CD4-positive, alpha-beta memory T cell (primary cell): ENCODE measurements around the gene PLXNA4. TPM values are rescaled to one million over a fixed set of nuclear protein-coding genes. Genes with fewer than 3 reads are reported as not detected.

Experiments used
- CTCF ChIA-PET: fragments of 350-600 bp; sonication (Branson Sonifier 250); formaldehyde crosslinking; loops from one replicate; lab custom pipeline; 2021; ENCODE audit warnings: inconsistent platforms; ENCODE audit not compliant: partially characterized antibody; lab: Charles Lee
- POLR2A ChIA-PET: fragments of 350-600 bp; sonication (Branson Sonifier 250); formaldehyde crosslinking; loops from one replicate; lab custom pipeline; 2021; ENCODE audit not compliant: partially characterized antibody; lab: Charles Lee
- DNase-seq, 5 donors: peaks; one replicate each; pipeline versions ENCODE4 v3.0.0 to v3.0.0-alpha.2; 2020 to 2022; ENCODE audit warnings: mixed read lengths in 1 of 5
- H3K27ac ChIP-seq: one replicate; pipeline ENCODE4 v1.7.0; 2013; ENCODE audit warnings: low read depth, low read length
- H3K27me3 ChIP-seq: 2 replicates; pipeline ENCODE4 v1.7.0; 2013; ENCODE audit warnings: mild to moderate bottlenecking, low read length, moderate library complexity; ENCODE audit not compliant: insufficient read depth
- H3K36me3 ChIP-seq: 2 replicates; pipeline ENCODE4 v1.7.0; 2013; ENCODE audit warnings: mild to moderate bottlenecking, low read length, moderate library complexity; ENCODE audit not compliant: insufficient read depth
- H3K4me1 ChIP-seq: 2 replicates; pipeline ENCODE4 v1.7.0; 2013; ENCODE audit warnings: mild to moderate bottlenecking, low read length, moderate library complexity; ENCODE audit not compliant: insufficient read depth
- H3K4me3 ChIP-seq, 2 donors: one replicate each; pipeline ENCODE4 v1.7.0; 2013; ENCODE audit warnings: low read length in 2 of 2, mild to moderate bottlenecking in 1 of 2
- H3K9me3 ChIP-seq, 2 donors: one replicate each; pipeline ENCODE4 v1.7.0; 2013; ENCODE audit warnings: low read length in 2 of 2, control low read depth in 1 of 2; ENCODE audit not compliant: control insufficient read depth in 1 of 2
- H3K27ac Mint-ChIP-seq, 7 donors: one replicate each; pipeline ENCODE4 v1.8.0; 2020 to 2021; ENCODE audit warnings: mixed read lengths in 7 of 7, mild to moderate bottlenecking in 6 of 7, inconsistent platforms in 3 of 7, moderate library complexity in 3 of 7
- H3K27me3 Mint-ChIP-seq, 2 donors: one replicate each; pipeline ENCODE4 v1.8.0; 2020 to 2021; ENCODE audit warnings: mixed read lengths in 2 of 2
- H3K36me3 Mint-ChIP-seq, 2 donors: one replicate each; pipeline ENCODE4 v1.8.0; 2020 to 2021; ENCODE audit warnings: mixed read lengths in 2 of 2, inconsistent platforms in 1 of 2, mild to moderate bottlenecking in 1 of 2
- H3K4me1 Mint-ChIP-seq, 4 donors: one replicate each; pipeline ENCODE4 v1.8.0; 2020 to 2021; ENCODE audit warnings: mixed read lengths in 4 of 4, mild to moderate bottlenecking in 1 of 4
- H3K4me3 Mint-ChIP-seq, 8 donors: one replicate each; pipeline ENCODE4 v1.8.0; 2020 to 2021; ENCODE audit warnings: mixed read lengths in 8 of 8, mild to moderate bottlenecking in 7 of 8, moderate library complexity in 6 of 8, inconsistent platforms in 3 of 8
- H3K9me3 Mint-ChIP-seq, 8 donors: one replicate each; pipeline ENCODE4 v1.8.0; 2020 to 2021; ENCODE audit warnings: mixed read lengths in 8 of 8, mild to moderate bottlenecking in 5 of 8, inconsistent platforms in 3 of 8, moderate library complexity in 1 of 8
- intact Hi-C: fragments of 100-400 bp; cut with micrococcal nuclease; formaldehyde crosslinking; loops from one replicate; pipeline ENCODE4 v1.15.1; 2023
- polyA plus RNA-seq, 2 donors: library from polyadenylated mRNA; unstranded; fragments of 300-500 nt; fragmentation: Illumina TruSeq; gene quantifications; one replicate each; pipeline ENCODE4 v1.2.3, GENCODE V29; 2021
- total RNA-seq, 2 experiments: library from RNA; stranded (reverse); gene quantifications; one replicate each; pipeline ENCODE4 v1.2.3, GENCODE V29; 2021

PLXNA4 gene
- total and polyA plus RNA-seq, 4 experiments from 2014 or later = 0.06 to 0.94 (median 0.58) TPM

DNA sequence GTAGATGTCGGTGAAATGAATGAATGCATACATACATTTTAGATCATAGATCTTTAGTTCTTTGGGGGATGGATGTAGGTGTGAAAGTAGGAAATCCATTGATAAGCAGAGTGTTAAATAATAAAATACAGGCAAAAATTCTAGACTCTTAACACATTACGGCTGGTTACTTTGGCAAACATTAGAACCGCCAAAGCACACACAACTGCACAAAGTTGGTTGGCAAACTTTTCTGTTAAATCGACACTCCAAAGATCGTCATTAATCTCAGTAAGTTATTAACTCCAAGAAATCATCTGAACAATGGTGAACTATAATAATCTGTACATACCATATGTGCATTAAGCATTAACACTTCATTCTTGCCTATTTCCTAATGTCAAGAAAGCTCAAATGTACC, 231.2 kb downstream of the PLXNA4 start:
- no peaks in the 10 kb centered on the region for H3K9me3 ChIP-seq
- H3K4me3 ChIP-seq = no peak overlapping the region
- no peak overlapping the region for H3K27ac ChIP-seq
- no peaks in the 10 kb centered on the region for H3K9me3 Mint-ChIP-seq
- ChIA-PET POLR2A (no interaction called here), CTCF (no interaction called here)
- peaks cover 9 to 25% of the 10 kb centered on the region in 2 donors for H3K27me3 Mint-ChIP-seq
- intact Hi-C loops = no loop called here
- no peaks in the 10 kb centered on the region for H3K4me1 ChIP-seq
- H3K4me1 Mint-ChIP-seq = no peaks in the 10 kb centered on the region
- no peaks in the 10 kb centered on the region for H3K36me3 Mint-ChIP-seq
- H3K27ac Mint-ChIP-seq = no peak overlapping the region
- no peak overlapping the region for H3K4me3 Mint-ChIP-seq
- DNase-seq = no peak
- H3K27me3 ChIP-seq = no peaks in the 10 kb centered on the region
- H3K36me3 ChIP-seq = no peaks in the 10 kb centered on the region

DNA sequence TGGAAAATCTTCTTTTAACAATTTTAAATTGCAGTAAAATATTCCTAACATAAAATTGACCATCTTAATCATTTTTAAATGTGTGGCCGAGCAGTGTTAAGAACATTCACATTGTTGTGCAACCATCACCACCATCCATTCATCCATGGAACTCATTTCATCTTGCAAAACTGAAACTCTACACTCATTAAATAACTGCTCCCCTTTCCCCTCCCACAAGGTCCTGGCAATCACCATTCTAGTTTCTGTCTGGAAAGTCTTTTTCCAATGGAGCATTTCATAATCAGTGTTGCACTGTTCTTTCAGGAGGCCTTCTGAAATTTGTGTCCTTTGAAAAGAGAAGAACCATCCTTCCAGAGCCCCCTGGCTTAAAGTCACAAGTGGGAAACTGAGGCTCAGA, 233.1 kb downstream of the PLXNA4 start:
- no peaks in the 10 kb centered on the region for H3K27me3 ChIP-seq
- ChIA-PET POLR2A (no interaction called here), CTCF (interaction anchor here (0.7 kb wide), 1 partner anchor 82 kb away, joined by 3 read pairs; no protein-coding TSS in a partner anchor)
- H3K36me3 Mint-ChIP-seq = no peaks in the 10 kb centered on the region
- no peak for DNase-seq
- no peak overlapping the region for H3K27ac Mint-ChIP-seq
- no peaks in the 10 kb centered on the region for H3K4me1 Mint-ChIP-seq
- H3K36me3 ChIP-seq = no peaks in the 10 kb centered on the region
- peaks cover 9 to 21% of the 10 kb centered on the region in 2 donors for H3K27me3 Mint-ChIP-seq
- H3K4me3 ChIP-seq = no peak overlapping the region
- no peaks in the 10 kb centered on the region for H3K9me3 ChIP-seq
- no peaks in the 10 kb centered on the region for H3K4me1 ChIP-seq
- intact Hi-C loops = no loop called here
- H3K9me3 Mint-ChIP-seq = no peaks in the 10 kb centered on the region
- no peak overlapping the region for H3K27ac ChIP-seq
- H3K4me3 Mint-ChIP-seq = no peak overlapping the region

DNA sequence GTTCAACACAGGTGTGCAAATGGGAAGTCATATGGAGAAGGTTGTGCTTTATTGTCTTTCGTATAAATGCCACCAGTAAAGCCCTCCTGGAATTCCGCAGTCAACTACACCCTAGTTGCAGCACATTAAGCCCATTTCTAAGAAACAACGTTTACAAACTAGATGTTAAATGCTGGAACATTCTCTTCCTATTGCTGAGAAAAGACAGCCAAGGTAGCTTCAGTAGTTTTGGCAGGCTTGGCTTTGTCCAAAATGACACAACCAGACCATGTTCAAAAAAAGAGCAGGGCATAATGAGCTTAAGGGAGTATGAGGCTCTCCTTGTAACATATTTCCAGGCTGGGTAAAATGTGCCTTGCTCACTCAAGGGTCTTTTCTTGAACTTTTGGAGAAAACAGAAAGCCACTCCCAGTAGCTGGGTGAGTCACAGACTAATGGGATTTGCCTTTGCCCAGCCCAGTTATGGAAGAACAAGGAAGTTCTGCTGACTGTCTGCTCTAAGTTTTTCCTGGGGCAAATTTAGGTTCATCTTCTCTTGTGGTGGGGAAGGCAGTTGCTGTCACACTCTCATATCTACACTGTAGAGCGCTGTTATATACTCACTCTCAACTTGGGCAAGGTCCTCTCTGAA, 238.7 kb downstream of the PLXNA4 start:
- H3K9me3 ChIP-seq = no peaks in the 10 kb centered on the region
- CTCF ChIA-PET = no interaction called here
- no peaks in the 10 kb centered on the region for H3K27me3 ChIP-seq
- POLR2A ChIA-PET = no interaction called here
- H3K36me3 ChIP-seq = no peaks in the 10 kb centered on the region
- Mint-ChIP-seq H3K9me3 (no peaks in the 10 kb centered on the region), H3K27ac (peak overlapping the region in 1 of 7 donors; percentile 38), H3K4me3 (no peak overlapping the region), H3K4me1 (no peaks in the 10 kb centered on the region), H3K36me3 (no peaks in the 10 kb centered on the region), H3K27me3 (peaks cover 2 to 4% of the 10 kb centered on the region in 2 donors)
- no peak overlapping the region for H3K27ac ChIP-seq
- no peaks in the 10 kb centered on the region for H3K4me1 ChIP-seq
- DNase-seq = no peak
- no peak overlapping the region for H3K4me3 ChIP-seq
- intact Hi-C loops = no loop called here

DNA sequence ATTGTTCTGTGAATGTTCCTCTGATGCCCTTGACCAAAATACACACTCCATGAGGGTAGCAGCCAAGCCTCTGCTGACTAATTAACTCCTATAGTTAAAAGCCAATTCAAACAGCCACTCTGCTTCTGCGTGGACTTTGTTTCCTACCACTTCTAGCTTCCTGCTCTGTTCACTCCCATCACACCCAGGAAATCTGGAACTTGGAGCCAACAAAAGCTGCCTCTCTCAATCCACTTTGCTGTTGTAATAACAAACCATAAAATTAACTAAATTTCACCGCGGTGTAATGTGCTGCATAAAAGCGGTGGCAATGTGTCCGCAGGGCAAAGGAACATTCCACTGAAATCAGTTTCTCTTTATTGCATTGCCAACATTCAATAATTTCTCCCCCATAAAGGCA, 239.5 kb downstream of the PLXNA4 start:
- H3K27ac ChIP-seq = no peak overlapping the region
- Mint-ChIP-seq H3K4me1 (no peaks in the 10 kb centered on the region), H3K27me3 (peaks cover 2 to 6% of the 10 kb centered on the region in 2 donors), H3K27ac (no peak overlapping the region), H3K9me3 (no peaks in the 10 kb centered on the region), H3K4me3 (no peak overlapping the region), H3K36me3 (no peaks in the 10 kb centered on the region)
- H3K9me3 ChIP-seq = no peaks in the 10 kb centered on the region
- ChIA-PET CTCF (no interaction called here), POLR2A (no interaction called here)
- H3K36me3 ChIP-seq = no peaks in the 10 kb centered on the region
- no peak for DNase-seq
- H3K27me3 ChIP-seq = no peaks in the 10 kb centered on the region
- intact Hi-C loops = no loop called here
- no peak overlapping the region for H3K4me3 ChIP-seq
- no peaks in the 10 kb centered on the region for H3K4me1 ChIP-seq

DNA sequence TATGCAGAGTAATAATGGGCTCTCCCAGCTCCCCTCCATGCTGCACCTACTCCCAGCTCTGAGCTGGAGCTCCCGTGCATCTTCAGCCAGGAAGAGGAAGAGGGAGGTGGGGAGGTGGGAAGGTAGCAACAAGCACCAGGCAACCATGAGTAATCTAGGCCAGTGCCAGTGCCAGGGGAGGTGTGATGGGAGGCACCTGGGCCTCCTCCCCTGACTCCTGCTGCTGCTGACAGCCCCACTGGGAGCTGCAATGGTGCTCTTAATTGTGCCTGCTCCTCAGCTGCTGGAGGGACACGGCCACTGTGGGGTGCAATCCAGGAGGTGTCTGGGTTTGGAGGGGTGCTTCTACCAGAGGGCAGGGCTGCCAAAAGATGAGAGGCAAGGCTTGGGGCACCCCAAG, 243.0 kb downstream of the PLXNA4 start:
- Histone ChIP-seq H3K27ac (no peak overlapping the region), H3K4me1 (no peaks in the 10 kb centered on the region), H3K9me3 (no peaks in the 10 kb centered on the region), H3K36me3 (no peaks in the 10 kb centered on the region), H3K27me3 (no peaks in the 10 kb centered on the region), H3K4me3 (no peak overlapping the region)
- Mint-ChIP-seq H3K4me1 (no peaks in the 10 kb centered on the region), H3K9me3 (no peaks in the 10 kb centered on the region), H3K27me3 (peaks cover 0 to 10% of the 10 kb centered on the region in 2 donors), H3K27ac (no peak overlapping the region), H3K4me3 (no peak overlapping the region), H3K36me3 (no peaks in the 10 kb centered on the region)
- intact Hi-C loops = no loop called here
- CTCF ChIA-PET = no interaction called here
- no peak for DNase-seq
- POLR2A ChIA-PET = no interaction called here

DNA sequence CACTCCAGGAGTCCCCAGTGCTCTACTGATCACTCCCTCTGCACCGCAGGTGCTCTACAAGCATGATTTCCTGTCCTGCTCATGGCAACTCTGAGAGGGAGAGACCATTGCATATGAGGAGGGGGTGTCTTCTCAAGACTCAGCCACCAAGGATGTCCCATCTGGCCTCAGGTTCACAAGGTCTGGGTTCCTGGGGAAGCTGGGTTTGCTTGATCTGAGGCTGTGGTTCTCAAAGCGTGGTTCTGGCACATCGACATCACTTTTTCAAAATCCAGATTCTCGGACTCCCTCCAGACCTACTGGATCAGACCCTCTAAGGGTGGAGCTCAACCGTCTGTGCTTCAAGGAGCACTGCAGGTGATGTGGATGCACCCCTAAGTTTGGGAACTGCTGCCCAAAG, 247.5 kb downstream of the PLXNA4 start:
- H3K9me3 ChIP-seq = no peaks in the 10 kb centered on the region
- no peaks in the 10 kb centered on the region for H3K36me3 Mint-ChIP-seq
- DNase-seq = no peak
- intact Hi-C loops = no loop called here
- H3K27ac Mint-ChIP-seq = no peak overlapping the region
- H3K27ac ChIP-seq = no peak overlapping the region
- H3K4me1 Mint-ChIP-seq = no peaks in the 10 kb centered on the region
- peaks cover 0 to 17% of the 10 kb centered on the region in 2 donors for H3K27me3 Mint-ChIP-seq
- H3K36me3 ChIP-seq = no peaks in the 10 kb centered on the region
- ChIA-PET POLR2A (no interaction called here), CTCF (interaction anchor here (1.1 to 2.8 kb wide), 2 partner anchors 8 to 10 kb away, joined by 3 to 14 read pairs; no protein-coding TSS in a partner anchor)
- H3K27me3 ChIP-seq = no peaks in the 10 kb centered on the region
- no peaks in the 10 kb centered on the region for H3K9me3 Mint-ChIP-seq
- no peaks in the 10 kb centered on the region for H3K4me1 ChIP-seq
- H3K4me3 Mint-ChIP-seq = no peak overlapping the region
- H3K4me3 ChIP-seq = no peak overlapping the region

DNA sequence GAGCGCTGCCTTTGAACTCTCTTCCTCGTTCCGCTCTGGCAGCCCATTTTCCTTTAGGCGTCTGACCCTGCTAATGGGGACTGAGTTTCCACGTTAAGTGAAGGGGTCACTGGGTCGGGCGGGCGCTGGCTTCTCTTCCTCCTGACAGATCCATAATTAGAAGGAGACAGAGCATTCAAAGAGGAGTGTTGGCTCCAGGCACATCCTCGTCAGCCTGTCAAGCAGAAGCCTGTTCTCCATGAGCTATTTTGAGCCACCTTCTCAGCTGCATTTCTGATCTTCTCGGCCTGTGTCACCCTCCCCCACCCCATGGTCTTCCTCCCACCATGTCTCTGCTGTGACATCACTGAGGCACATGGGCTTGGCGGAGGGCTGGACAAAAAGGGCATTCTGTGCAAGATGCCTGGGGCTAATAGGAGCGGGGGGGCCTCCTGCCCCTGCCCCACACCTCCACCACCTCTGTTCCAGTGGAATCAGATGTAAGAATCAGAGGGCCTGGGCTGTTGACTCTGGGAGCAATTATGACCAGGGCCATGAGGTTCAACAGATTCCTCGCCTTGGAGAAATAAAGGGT, 248.1 kb downstream of the PLXNA4 start:
- Mint-ChIP-seq H3K9me3 (no peaks in the 10 kb centered on the region), H3K27me3 (peaks cover 3 to 17% of the 10 kb centered on the region in 2 donors), H3K4me3 (no peak overlapping the region), H3K36me3 (no peaks in the 10 kb centered on the region), H3K27ac (no peak overlapping the region), H3K4me1 (no peaks in the 10 kb centered on the region)
- H3K27ac ChIP-seq = no peak overlapping the region
- no peaks in the 10 kb centered on the region for H3K36me3 ChIP-seq
- no peaks in the 10 kb centered on the region for H3K4me1 ChIP-seq
- no peaks in the 10 kb centered on the region for H3K9me3 ChIP-seq
- ChIA-PET CTCF (interaction anchor here (2.8 kb wide), 1 partner anchor 10 kb away, joined by 14 read pairs; no protein-coding TSS in a partner anchor), POLR2A (no interaction called here)
- H3K27me3 ChIP-seq = no peaks in the 10 kb centered on the region
- no peak overlapping the region for H3K4me3 ChIP-seq
- DNase-seq = no peak
- intact Hi-C loops = no loop called here
